PC-3 (cell line): ENCODE data around the gene SLC6A15. TPM values are rescaled to one million over a fixed set of nuclear protein-coding genes. Genes with fewer than 3 reads are reported as not detected.

Experiments
- ATAC-seq: fragments of 200-7000 bp; cut with Tn5 transposase; 2 replicates; pipeline ENCODE4 v1.9.1; 2020; ENCODE audit warnings: mild to moderate bottlenecking, moderate library complexity
- BruUV-seq: library from RNA; stranded (reverse); fragments of 400-500 nt; replicated peaks from 2 replicates; lab custom pipeline; 2021; lab: Mats Ljungman, UMichigan
- CTCF ChIA-PET: fragments of 300-600 bp; sonication (Branson Sonifier 250); formaldehyde crosslinking; loops from one replicate; lab custom pipeline; 2022; ENCODE audit warnings: antibody characterized with exemption; lab: Charles Lee
- POLR2A ChIA-PET: fragments of 300-600 bp; sonication (Branson Sonifier 250); formaldehyde crosslinking; loops from one replicate; lab custom pipeline; 2022; ENCODE audit warnings: antibody characterized with exemption; ENCODE audit not compliant: unreplicated experiment; lab: Charles Lee
- DNase-seq: peaks from one replicate; pipeline ENCODE4 v3.0.0-alpha.2; 2015
- H2AFZ ChIP-seq: fragments of 300-600 bp; sonication (generic); 2 replicates; pipeline ENCODE4 v1.6.0; 2016; ENCODE audit warnings: antibody characterized with exemption, low read length
- H3F3A ChIP-seq: fragments of 300-600 bp; sonication (generic); one replicate; pipeline ENCODE4 v1.6.0; 2017; ENCODE audit warnings: antibody characterized with exemption, low read length, control low read depth, mild to moderate bottlenecking; ENCODE audit not compliant: unreplicated experiment
- H3K27ac ChIP-seq: fragments of 300-600 bp; sonication (generic); 2 replicates; pipeline ENCODE4 v1.5.1; 2016; ENCODE audit warnings: mild to moderate bottlenecking, low read length
- H3K27me3 ChIP-seq: fragments of 300-600 bp; sonication (generic); 2 replicates; pipeline ENCODE4 v1.6.1; 2016; ENCODE audit warnings: low read length, mixed read lengths
- H3K36me3 ChIP-seq: fragments of 300-600 bp; sonication (generic); 2 replicates; pipeline ENCODE4 v1.6.1; 2016; ENCODE audit warnings: low read depth, mixed run types, low read length, mixed read lengths
- H3K4me1 ChIP-seq: fragments of 300-600 bp; sonication (generic); 2 replicates; pipeline ENCODE4 v1.5.1; 2016; ENCODE audit warnings: low read length; ENCODE audit not compliant: insufficient read depth
- H3K4me2 ChIP-seq: fragments of 300-600 bp; sonication (generic); 2 replicates; pipeline ENCODE4 v1.6.0; 2016; ENCODE audit warnings: low read length
- H3K4me3 ChIP-seq: fragments of 300-600 bp; sonication (generic); 2 replicates; pipeline ENCODE4 v1.5.1; 2016; ENCODE audit warnings: mild to moderate bottlenecking, low read length, mixed read lengths
- H3K79me2 ChIP-seq: fragments of 300-600 bp; sonication (generic); 2 replicates; pipeline ENCODE4 v1.6.1; 2017; ENCODE audit warnings: low read length, mixed read lengths
- H3K9ac ChIP-seq: fragments of 300-600 bp; sonication (generic); 2 replicates; pipeline ENCODE4 v1.6.0; 2016; ENCODE audit warnings: mild to moderate bottlenecking, low read length
- H3K9me2 ChIP-seq: fragments of 300-600 bp; sonication (generic); replicated peaks from 2 replicates; pipeline ENCODE4 v1.6.1; 2016; ENCODE audit warnings: mixed run types, low read length, mixed read lengths
- H3K9me3 ChIP-seq: fragments of 300-600 bp; sonication (generic); 2 replicates; pipeline ENCODE4 v1.6.1; 2016; ENCODE audit warnings: low read length, mixed read lengths
- H4K20me1 ChIP-seq: fragments of 300-600 bp; sonication (generic); 2 replicates; pipeline ENCODE4 v1.6.1; 2016; ENCODE audit warnings: low read length, mixed read lengths
- CTCF ChIP-seq: fragments of 300-600 bp; sonication (generic); conservative IDR thresholded peaks from 2 replicates; pipeline ENCODE4 v1.5.1; 2017; ENCODE audit warnings: antibody characterized with exemption, low read depth, mild to moderate bottlenecking, low read length
- EZH2 ChIP-seq: fragments of 300-600 bp; sonication (generic); IDR thresholded peaks from one replicate; pipeline ENCODE4 v1.6.1; 2017; ENCODE audit warnings: antibody characterized with exemption, mild to moderate bottlenecking, low read length; ENCODE audit not compliant: unreplicated experiment
- EZH2phosphoT487 ChIP-seq: fragments of 300-600 bp; sonication (generic); IDR thresholded peaks from 2 replicates; pipeline ENCODE4 v1.6.1; 2018; ENCODE audit warnings: mild to moderate bottlenecking, antibody characterized with exemption, low read length, borderline replicate concordance
- intact Hi-C: fragments of 100-400 bp; cut with micrococcal nuclease; formaldehyde crosslinking; loops from 2 replicates; pipeline ENCODE4 v1.9.0; 2023
- total RNA-seq: library from RNA; depleted of rRNA; stranded (reverse); fragments of >200 nt; gene quantifications from 2 replicates; pipeline ENCODE4 v1.2.3, GENCODE V29; 2014

The SLC6A15 gene
- total RNA-seq, 1 experiment from 2014 or later, result not detected

- ChIA-PET CTCF (no interaction called here), POLR2A (no interaction called here)
These were observed 53.8 kb downstream of the SLC6A15 start for GRCh38 chr12:84858796-84859195.

GRCh38 chr12:84857525-84858208, 54.9 kb downstream of the SLC6A15 start:
- intact Hi-C loops, result no loop called here
- H2AFZ ChIP-seq, result no peak overlapping the region
- no peaks in the 10 kb centered on the region for H3K27me3 ChIP-seq
- H3K4me2 ChIP-seq, result no peak overlapping the region
- H4K20me1 ChIP-seq, result no peaks in the 10 kb centered on the region
- no peaks in the 10 kb centered on the region for H3K4me1 ChIP-seq
- H3K79me2 ChIP-seq, result no peaks in the 10 kb centered on the region
- no peaks in the 10 kb centered on the region for H3K36me3 ChIP-seq
- DNase-seq, result peak; percentile 9
- H3K9me2 ChIP-seq, result no peaks in the 10 kb centered on the region
- ChIA-PET CTCF (no interaction called here), POLR2A (no interaction called here)
- no peak for TF ChIP-seq CTCF
- TF ChIP-seq EZH2phosphoT487, result no peak
- no TSS peak for BruUV-seq
- no peaks in the 10 kb centered on the region for H3K9me3 ChIP-seq
- H3K4me3 ChIP-seq, result no peak overlapping the region
- no peak overlapping the region for H3K27ac ChIP-seq
- no peak overlapping the region for H3K9ac ChIP-seq
- peak; percentile 60 for ATAC-seq
- H3F3A ChIP-seq, result no peaks in the 10 kb centered on the region

More at GRCh38 chr12:84858796-84859195, 53.8 kb downstream of the SLC6A15 start:
- no TSS peak for BruUV-seq
- H4K20me1 ChIP-seq, result no peaks in the 10 kb centered on the region
- H3K4me3 ChIP-seq, result no peak overlapping the region
- no peaks in the 10 kb centered on the region for H3K4me1 ChIP-seq
- ATAC-seq (no peak), DNase-seq (no peak)
- H3K4me2 ChIP-seq, result no peak overlapping the region
- intact Hi-C loops, result no loop called here
- H3K27me3 ChIP-seq, result no peaks in the 10 kb centered on the region
- H2AFZ ChIP-seq, result no peak overlapping the region
- H3K27ac ChIP-seq, result no peak overlapping the region
- TF ChIP-seq EZH2phosphoT487, result no peak
- no peaks in the 10 kb centered on the region for H3F3A ChIP-seq
- H3K9me2 ChIP-seq, result no peaks in the 10 kb centered on the region
- no peaks in the 10 kb centered on the region for H3K9me3 ChIP-seq
- H3K9ac ChIP-seq, result no peak overlapping the region
- no peaks in the 10 kb centered on the region for H3K36me3 ChIP-seq
- no peaks in the 10 kb centered on the region for H3K79me2 ChIP-seq

DNA sequence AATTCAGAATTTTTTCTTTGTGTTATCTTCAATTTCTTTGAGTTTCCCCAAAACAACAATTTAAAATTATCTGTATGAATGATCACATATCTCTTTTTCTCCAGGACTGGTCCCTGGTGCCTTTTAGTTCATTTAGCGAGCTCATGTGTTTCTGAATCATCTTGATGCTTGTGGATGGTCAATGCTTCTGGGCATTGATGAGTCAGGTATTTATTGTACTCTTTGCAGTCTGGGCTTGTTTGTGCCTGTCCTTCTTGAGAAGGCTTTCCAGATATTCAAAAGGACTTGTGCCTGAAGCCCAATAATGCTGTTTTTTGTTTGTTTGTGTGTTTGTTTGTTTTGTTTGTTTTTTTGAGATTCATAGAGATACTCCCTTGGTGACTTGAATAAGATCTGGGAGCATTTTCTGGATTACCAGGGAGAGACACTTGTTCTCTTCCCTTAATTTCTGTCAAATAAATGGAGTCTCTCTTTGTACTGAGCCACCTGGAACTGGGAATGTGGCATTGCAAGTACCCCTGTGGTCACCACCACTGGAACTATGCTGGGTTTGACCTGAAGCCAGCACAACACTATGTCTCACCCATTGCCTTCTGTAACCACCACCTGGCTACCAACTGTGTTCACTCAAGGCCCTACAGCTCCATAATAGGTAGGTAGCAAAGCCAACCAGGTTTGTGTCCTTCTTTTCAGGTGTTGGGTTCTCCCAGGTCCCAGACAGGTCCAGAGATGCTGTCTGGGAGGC, 56.3 kb downstream of the SLC6A15 start:
- no TSS peak for BruUV-seq
- H3K4me1 ChIP-seq, result no peaks in the 10 kb centered on the region
- no peak overlapping the region for H3K9ac ChIP-seq
- ChIA-PET CTCF (interaction anchor here (0.6 kb wide), 1 partner anchor 180 kb away, joined by 3 read pairs; the partner anchor contains the start of genes LRRIQ1 and TSPAN19), POLR2A (no interaction called here)
- H4K20me1 ChIP-seq, result no peaks in the 10 kb centered on the region
- no peaks in the 10 kb centered on the region for H3K36me3 ChIP-seq
- H3F3A ChIP-seq, result no peaks in the 10 kb centered on the region
- TF ChIP-seq CTCF (no peak), EZH2 (no peak), EZH2phosphoT487 (no peak)
- no peaks in the 10 kb centered on the region for H3K9me2 ChIP-seq
- ATAC-seq (peak; percentile 74), DNase-seq (peak; percentile 53)
- no peaks in the 10 kb centered on the region for H3K9me3 ChIP-seq
- no peak overlapping the region for H2AFZ ChIP-seq
- H3K4me3 ChIP-seq, result no peak overlapping the region
- no peak overlapping the region for H3K4me2 ChIP-seq
- intact Hi-C loops, result no loop called here
- H3K27me3 ChIP-seq, result no peaks in the 10 kb centered on the region
- no peaks in the 10 kb centered on the region for H3K79me2 ChIP-seq
- no peak overlapping the region for H3K27ac ChIP-seq
